A673 (cell line): Measurements from ENCODE around the gene PYROXD2.

Source experiments
- EZH2 ChIP-seq: fragments of 200-600 bp; sonication (generic); IDR thresholded peaks from 2 replicates; pipeline ENCODE4 v1.6.1; 2017; ENCODE audit warnings: borderline replicate concordance, low read depth, mild to moderate bottlenecking, mixed read lengths, antibody characterized with exemption, low read length; ENCODE audit not compliant: poor library complexity, severe bottlenecking
- TF ChIP-seq, protein P1 (sequence below): fragments of 300-800, 200-600 bp; sonication (generic); conservative IDR thresholded peaks from 2 replicates; pipeline ENCODE4 v1.5.1; 2017; ENCODE audit warnings: low read depth, mild to moderate bottlenecking, antibody characterized with exemption, low read length, moderate library complexity, mixed read lengths

DNA sequence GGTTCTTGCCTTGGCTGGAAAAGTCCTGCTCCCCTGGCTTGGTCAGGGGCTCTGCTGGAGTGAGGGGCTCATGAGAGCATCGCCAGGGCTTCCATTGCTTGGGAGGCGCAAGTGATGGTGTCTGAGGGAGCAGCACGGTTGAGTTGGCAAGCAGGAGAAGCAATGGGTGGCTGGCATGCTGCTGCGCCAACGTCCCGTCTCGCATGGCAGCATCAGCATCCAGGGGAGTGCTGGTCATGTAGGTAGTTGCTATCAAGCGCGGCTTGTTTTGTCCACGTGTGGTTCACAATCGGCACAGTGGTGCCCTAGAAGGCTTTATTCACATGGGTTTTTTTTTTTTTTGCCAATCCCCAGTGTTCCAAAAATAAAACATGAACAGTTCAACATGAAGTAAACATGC, 3.8 kb downstream of the PYROXD2 start:
- TF ChIP-seq, protein P1, sequence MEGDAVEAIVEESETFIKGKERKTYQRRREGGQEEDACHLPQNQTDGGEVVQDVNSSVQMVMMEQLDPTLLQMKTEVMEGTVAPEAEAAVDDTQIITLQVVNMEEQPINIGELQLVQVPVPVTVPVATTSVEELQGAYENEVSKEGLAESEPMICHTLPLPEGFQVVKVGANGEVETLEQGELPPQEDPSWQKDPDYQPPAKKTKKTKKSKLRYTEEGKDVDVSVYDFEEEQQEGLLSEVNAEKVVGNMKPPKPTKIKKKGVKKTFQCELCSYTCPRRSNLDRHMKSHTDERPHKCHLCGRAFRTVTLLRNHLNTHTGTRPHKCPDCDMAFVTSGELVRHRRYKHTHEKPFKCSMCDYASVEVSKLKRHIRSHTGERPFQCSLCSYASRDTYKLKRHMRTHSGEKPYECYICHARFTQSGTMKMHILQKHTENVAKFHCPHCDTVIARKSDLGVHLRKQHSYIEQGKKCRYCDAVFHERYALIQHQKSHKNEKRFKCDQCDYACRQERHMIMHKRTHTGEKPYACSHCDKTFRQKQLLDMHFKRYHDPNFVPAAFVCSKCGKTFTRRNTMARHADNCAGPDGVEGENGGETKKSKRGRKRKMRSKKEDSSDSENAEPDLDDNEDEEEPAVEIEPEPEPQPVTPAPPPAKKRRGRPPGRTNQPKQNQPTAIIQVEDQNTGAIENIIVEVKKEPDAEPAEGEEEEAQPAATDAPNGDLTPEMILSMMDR = no peak
- TF ChIP-seq EZH2 = no peak
